ENCODE measurements around the gene LYAR. TPM values are rescaled to one million over a fixed set of nuclear protein-coding genes. Genes with fewer than 3 reads are reported as not detected.

LYAR gene
- total RNA-seq, 1 experiment from 2014 or later: 15.7 TPM

GRCh38 chr4:4302416-4302815, 12.5 kb upstream of the LYAR start:
- no TSS peak for BruUV-seq (replicated peaks)

DNA sequence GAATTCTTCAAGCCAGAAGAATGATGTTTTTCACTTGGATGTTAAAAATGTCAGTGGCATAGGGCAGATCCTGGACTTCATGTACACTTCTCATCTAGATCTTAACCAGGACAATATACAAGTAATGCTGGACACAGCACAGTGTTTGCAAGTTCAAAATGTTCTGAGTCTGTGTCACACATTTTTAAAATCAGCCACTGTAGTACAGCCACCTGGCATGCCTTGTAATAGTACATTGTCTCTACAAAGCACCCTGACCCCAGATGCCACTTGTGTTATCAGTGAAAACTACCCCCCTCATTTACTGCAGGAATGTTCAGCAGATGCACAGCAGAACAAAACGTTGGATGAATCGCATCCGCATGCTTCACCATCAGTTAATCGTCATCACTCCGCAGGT, 12.0 kb upstream of the LYAR start:
- no peaks in the 10 kb centered on the region for H3F3A ChIP-seq (ENCODE audit: insufficient read depth, low read depth)
- H3K4me1 ChIP-seq (replicated peaks; ENCODE audit: insufficient read depth): no peaks in the 10 kb centered on the region
- H3K4me3 ChIP-seq: no peak overlapping the region
- H3K79me2 ChIP-seq (ENCODE audit: low read depth): no peaks in the 10 kb centered on the region
- no peak overlapping the region for H3K4me2 ChIP-seq
- H3K9me3 ChIP-seq (ENCODE audit: insufficient read depth, low read depth): no peaks in the 10 kb centered on the region
- CTCF ChIA-PET: no interaction called here
- H3K27me3 ChIP-seq (ENCODE audit: insufficient read depth, low read depth): no peaks in the 10 kb centered on the region
- H2AFZ ChIP-seq: no peak overlapping the region
- TF ChIP-seq, protein P1, sequence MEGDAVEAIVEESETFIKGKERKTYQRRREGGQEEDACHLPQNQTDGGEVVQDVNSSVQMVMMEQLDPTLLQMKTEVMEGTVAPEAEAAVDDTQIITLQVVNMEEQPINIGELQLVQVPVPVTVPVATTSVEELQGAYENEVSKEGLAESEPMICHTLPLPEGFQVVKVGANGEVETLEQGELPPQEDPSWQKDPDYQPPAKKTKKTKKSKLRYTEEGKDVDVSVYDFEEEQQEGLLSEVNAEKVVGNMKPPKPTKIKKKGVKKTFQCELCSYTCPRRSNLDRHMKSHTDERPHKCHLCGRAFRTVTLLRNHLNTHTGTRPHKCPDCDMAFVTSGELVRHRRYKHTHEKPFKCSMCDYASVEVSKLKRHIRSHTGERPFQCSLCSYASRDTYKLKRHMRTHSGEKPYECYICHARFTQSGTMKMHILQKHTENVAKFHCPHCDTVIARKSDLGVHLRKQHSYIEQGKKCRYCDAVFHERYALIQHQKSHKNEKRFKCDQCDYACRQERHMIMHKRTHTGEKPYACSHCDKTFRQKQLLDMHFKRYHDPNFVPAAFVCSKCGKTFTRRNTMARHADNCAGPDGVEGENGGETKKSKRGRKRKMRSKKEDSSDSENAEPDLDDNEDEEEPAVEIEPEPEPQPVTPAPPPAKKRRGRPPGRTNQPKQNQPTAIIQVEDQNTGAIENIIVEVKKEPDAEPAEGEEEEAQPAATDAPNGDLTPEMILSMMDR (conservative IDR thresholded peaks at IDR 0.05): no peak
- TF ChIP-seq EZH2 (IDR thresholded peaks at IDR 0.05; ENCODE audit: low read depth): no peak
- no peaks in the 10 kb centered on the region for H3K36me3 ChIP-seq (ENCODE audit: low read depth)
- BruUV-seq (replicated peaks): no TSS peak
- no peaks in the 10 kb centered on the region for H3K9me2 ChIP-seq (ENCODE audit: insufficient read depth)
- H4K20me1 ChIP-seq (ENCODE audit: insufficient read depth): no peaks in the 10 kb centered on the region
- POLR2A ChIA-PET (ENCODE audit: unreplicated experiment): interaction anchor here (0.5 kb wide), 1 partner anchor 77 kb away, joined by 14 read pairs; no protein-coding TSS in a partner anchor
- intact Hi-C loops (cut with micrococcal nuclease; ENCODE audit: unreplicated experiment): no loop called here
- no peak for DNase-seq
- no peak overlapping the region for H3K27ac ChIP-seq

More at GRCh38 chr4:4302416-4302815, 12.5 kb upstream of the LYAR start:
- Histone ChIP-seq H3K4me3 (no peak overlapping the region), H3K27me3 (ENCODE audit: insufficient read depth, low read depth) (no peaks in the 10 kb centered on the region), H3K27ac (no peak overlapping the region), H3K4me2 (no peak overlapping the region), H3K36me3 (ENCODE audit: low read depth) (no peaks in the 10 kb centered on the region), H3F3A (ENCODE audit: insufficient read depth, low read depth) (no peaks in the 10 kb centered on the region), H3K9me3 (ENCODE audit: insufficient read depth, low read depth) (no peaks in the 10 kb centered on the region), H3K79me2 (ENCODE audit: low read depth) (no peaks in the 10 kb centered on the region), H2AFZ (no peak overlapping the region), H3K9me2 (ENCODE audit: insufficient read depth) (no peaks in the 10 kb centered on the region), H3K4me1 (replicated peaks; ENCODE audit: insufficient read depth) (no peaks in the 10 kb centered on the region), H4K20me1 (ENCODE audit: insufficient read depth) (no peaks in the 10 kb centered on the region)
- intact Hi-C loops (cut with micrococcal nuclease; ENCODE audit: unreplicated experiment): no loop called here
- no peak for TF ChIP-seq EZH2 (IDR thresholded peaks at IDR 0.05; ENCODE audit: low read depth)
- TF ChIP-seq, protein P1 (conservative IDR thresholded peaks at IDR 0.05): no peak
- POLR2A ChIA-PET (ENCODE audit: unreplicated experiment): interaction anchor here (0.5 kb wide), 1 partner anchor 77 kb away, joined by 14 read pairs; no protein-coding TSS in a partner anchor
- CTCF ChIA-PET: no interaction called here
- DNase-seq: no peak

DNA sequence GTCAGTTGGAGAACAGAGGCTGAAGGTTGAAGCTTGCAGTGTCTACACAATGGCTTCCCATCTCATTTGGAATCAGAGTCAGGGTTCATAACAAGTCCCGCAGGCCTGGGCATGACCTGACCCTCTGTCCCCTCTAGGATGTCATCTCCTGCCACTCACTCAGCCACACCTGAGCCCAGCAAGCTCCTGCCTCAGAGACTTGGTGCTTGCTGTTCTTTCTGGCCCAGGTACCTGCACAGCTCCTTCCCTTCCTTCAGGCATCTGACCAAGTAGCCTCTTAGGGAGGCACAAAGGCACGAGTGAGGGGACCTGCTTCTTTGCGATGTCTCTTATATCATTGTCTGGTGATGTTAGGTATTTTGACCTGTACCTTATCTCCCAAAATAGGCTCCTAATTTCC, 9.1 kb upstream of the LYAR start:
- TF ChIP-seq, protein P1 (conservative IDR thresholded peaks at IDR 0.05): no peak
- TF ChIP-seq EZH2 (IDR thresholded peaks at IDR 0.05; ENCODE audit: low read depth): no peak
- no peak for DNase-seq
- Histone ChIP-seq H3K27me3 (ENCODE audit: insufficient read depth, low read depth) (no peaks in the 10 kb centered on the region), H3K4me3 (no peak overlapping the region), H3F3A (ENCODE audit: insufficient read depth, low read depth) (no peaks in the 10 kb centered on the region), H3K9me3 (ENCODE audit: insufficient read depth, low read depth) (no peaks in the 10 kb centered on the region), H3K27ac (no peak overlapping the region), H4K20me1 (ENCODE audit: insufficient read depth) (no peaks in the 10 kb centered on the region), H3K79me2 (ENCODE audit: low read depth) (no peaks in the 10 kb centered on the region), H2AFZ (no peak overlapping the region), H3K4me2 (no peak overlapping the region), H3K9me2 (ENCODE audit: insufficient read depth) (no peaks in the 10 kb centered on the region), H3K4me1 (replicated peaks; ENCODE audit: insufficient read depth) (no peaks in the 10 kb centered on the region), H3K36me3 (ENCODE audit: low read depth) (no peaks in the 10 kb centered on the region)
- intact Hi-C loops (cut with micrococcal nuclease; ENCODE audit: unreplicated experiment): no loop called here
- ChIA-PET CTCF (no interaction called here), POLR2A (ENCODE audit: unreplicated experiment) (no interaction called here)
- BruUV-seq (replicated peaks): no TSS peak
